ENCODE results near the gene MAGI1.
"Not testable (repeated sequence)": the region's sequence is repeated elsewhere in the genome, so short reads cannot be mapped to it uniquely, and the experiment has no call there.

The MAGI1 gene

DNA sequence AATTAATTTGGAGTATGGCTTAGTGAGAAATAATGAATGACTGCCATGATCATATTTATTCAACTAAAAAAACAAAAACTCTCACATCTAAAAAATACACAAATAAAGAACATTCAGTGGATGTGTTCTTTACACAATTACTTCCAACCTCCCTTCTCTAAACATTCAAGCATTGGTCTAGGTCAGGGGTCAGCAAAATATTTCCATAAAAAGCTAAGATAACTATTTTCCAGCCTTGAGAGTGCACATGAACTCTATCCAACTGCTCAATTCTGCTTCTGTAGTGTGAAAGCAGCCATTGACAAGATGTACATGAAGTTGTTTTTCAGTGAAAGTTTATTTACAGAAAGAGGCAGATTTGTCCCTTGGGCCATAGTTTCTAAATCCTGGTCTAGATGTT is 406.3 kb downstream of the MAGI1 start:
- H3K4me3 Mint-ChIP-seq = no peak overlapping the region
- no peaks in the 10 kb centered on the region for H3K27me3 Mint-ChIP-seq
- H3K27ac Mint-ChIP-seq = no peak overlapping the region
- peaks cover 3% of the 10 kb centered on the region for H3K9me3 Mint-ChIP-seq (ENCODE audit: low read depth)
- H3K4me1 Mint-ChIP-seq (ENCODE audit: low read depth) = no peaks in the 10 kb centered on the region
- H3K36me3 Mint-ChIP-seq = no peaks in the 10 kb centered on the region

DNA sequence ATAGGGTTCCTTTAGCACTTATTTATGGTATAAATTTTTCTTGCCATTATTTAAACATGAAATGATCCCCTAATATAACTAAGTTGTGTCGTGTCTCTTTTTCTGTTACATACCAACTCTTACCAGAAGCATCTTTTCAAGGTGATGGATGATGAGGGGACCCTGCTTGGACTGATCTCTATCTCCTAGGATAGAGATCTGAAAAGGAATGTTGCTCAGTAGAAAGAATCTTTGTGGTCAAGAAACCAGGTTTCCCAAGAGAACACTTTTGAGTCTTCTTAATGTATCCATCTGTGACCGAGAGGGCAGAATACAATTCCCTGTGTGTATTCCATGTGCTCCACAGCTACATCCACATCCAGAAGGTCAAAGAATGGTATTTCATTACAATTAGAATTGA is 409.7 kb downstream of the MAGI1 start:
- Mint-ChIP-seq H3K4me1 (ENCODE audit: low read depth) (no peaks in the 10 kb centered on the region), H3K27me3 (no peaks in the 10 kb centered on the region), H3K27ac (no peak overlapping the region), H3K9me3 (ENCODE audit: low read depth) (no peaks in the 10 kb centered on the region), H3K36me3 (no peaks in the 10 kb centered on the region), H3K4me3 (no peak overlapping the region)

DNA sequence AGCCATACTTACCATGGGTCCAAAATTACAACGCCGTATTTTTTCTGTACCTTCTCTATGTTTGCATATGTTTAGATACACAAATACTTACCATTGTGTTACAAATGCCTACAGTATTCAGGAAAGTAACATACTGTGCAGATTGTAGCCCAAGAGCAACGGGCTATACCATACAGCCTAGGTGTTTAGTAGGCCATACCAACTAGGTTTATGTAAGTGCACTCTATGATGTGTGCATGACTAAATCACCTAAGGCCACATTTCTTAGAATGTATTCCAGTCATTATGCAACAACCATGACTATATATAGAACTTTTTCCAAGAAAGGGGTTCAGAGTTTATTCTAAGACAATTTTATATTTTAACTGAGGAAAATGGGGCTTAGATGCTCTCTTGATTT is 411.7 kb downstream of the MAGI1 start:
- H3K36me3 Mint-ChIP-seq = no peaks in the 10 kb centered on the region
- no peaks in the 10 kb centered on the region for H3K27me3 Mint-ChIP-seq
- no peak overlapping the region for H3K27ac Mint-ChIP-seq
- no peaks in the 10 kb centered on the region for H3K4me1 Mint-ChIP-seq (ENCODE audit: low read depth)
- no peaks in the 10 kb centered on the region for H3K9me3 Mint-ChIP-seq (ENCODE audit: low read depth)
- no peak overlapping the region for H3K4me3 Mint-ChIP-seq

DNA sequence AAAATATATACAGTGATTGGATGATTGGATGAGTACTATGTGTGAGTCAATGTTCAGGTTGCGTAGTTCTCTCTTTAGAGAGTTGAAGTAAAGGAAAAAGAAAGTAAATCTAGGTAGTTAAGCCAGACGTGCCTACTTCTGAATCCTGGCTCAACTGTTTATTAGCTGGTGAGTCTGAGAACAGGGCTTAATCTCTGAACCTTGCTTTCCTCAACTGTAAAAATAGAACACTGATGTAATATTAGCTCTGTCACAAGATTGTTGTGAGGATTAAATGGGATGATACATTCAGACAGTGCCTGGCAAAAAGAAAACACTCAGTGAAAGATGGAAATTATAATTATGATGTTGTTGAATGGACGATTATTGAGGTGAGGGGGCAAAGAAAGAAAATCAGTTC is 413.4 kb downstream of the MAGI1 start:
- H3K27ac Mint-ChIP-seq = no peak overlapping the region

DNA sequence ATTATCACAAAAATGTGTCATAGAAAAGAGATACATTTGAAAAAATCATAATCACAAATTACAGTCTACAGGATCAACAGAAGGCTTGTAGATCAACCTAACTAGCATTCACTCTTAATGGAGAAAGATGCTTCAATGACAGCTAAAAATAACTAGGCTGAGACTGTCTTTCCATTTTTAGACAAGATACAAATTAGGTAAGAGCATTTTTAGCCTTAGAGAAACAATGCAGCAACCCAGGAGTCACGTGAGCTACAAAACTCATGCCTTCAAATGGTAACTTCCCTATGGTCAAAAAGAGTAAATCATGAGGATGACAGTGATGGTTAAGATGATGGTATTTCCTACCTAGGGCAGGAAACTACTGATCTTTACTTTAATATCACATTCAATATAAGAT is 415.4 kb downstream of the MAGI1 start:
- Mint-ChIP-seq H3K27ac (no peak overlapping the region), H3K27me3 (no peaks in the 10 kb centered on the region), H3K4me1 (ENCODE audit: low read depth) (no peaks in the 10 kb centered on the region), H3K36me3 (no peaks in the 10 kb centered on the region), H3K9me3 (ENCODE audit: low read depth) (no peaks in the 10 kb centered on the region), H3K4me3 (no peak overlapping the region)

More for the DNA sequence above, 413.4 kb downstream of the MAGI1 start:
- Mint-ChIP-seq H3K36me3 (no peaks in the 10 kb centered on the region), H3K9me3 (ENCODE audit: low read depth) (no peaks in the 10 kb centered on the region), H3K4me1 (ENCODE audit: low read depth) (no peaks in the 10 kb centered on the region), H3K27me3 (no peaks in the 10 kb centered on the region), H3K4me3 (no peak overlapping the region)

- no peaks in the 10 kb centered on the region for H3K4me1 Mint-ChIP-seq (ENCODE audit: low read depth)
- H3K4me3 Mint-ChIP-seq = no peak overlapping the region
- H3K27me3 Mint-ChIP-seq = no peaks in the 10 kb centered on the region
- H3K9me3 Mint-ChIP-seq (ENCODE audit: low read depth) = no peaks in the 10 kb centered on the region
- no peaks in the 10 kb centered on the region for H3K36me3 Mint-ChIP-seq
- no peak overlapping the region for H3K27ac Mint-ChIP-seq
Observed at GRCh38 chr3:65619888-65620287, 418.8 kb downstream of the MAGI1 start.

DNA sequence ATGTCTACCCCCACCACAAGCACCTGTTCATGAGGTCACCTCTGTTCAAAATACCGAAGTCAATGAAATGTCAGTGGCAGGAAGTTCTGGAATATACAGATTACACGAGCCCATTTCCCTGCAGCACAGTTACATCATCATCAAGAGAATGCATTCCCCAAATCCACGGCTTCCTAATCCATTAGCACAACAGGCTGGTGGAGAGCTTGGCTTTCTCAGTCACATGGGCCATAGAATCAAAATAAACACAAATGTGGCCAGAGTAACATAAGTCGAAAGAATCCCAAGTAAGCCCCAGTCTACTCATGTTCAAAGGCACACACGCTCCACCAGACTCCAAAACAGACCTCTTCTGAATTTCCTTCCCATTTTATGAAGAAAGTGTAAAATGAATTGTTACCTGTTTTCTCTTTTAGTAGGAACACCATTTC is 419.3 kb downstream of the MAGI1 start:
- Mint-ChIP-seq H3K9me3 (ENCODE audit: low read depth) (no peaks in the 10 kb centered on the region), H3K4me3 (no peak overlapping the region), H3K36me3 (no peaks in the 10 kb centered on the region), H3K27ac (no peak overlapping the region), H3K4me1 (ENCODE audit: low read depth) (no peaks in the 10 kb centered on the region), H3K27me3 (no peaks in the 10 kb centered on the region)

GRCh38 chr3:65618599-65618998 is 420.1 kb downstream of the MAGI1 start:
- Mint-ChIP-seq H3K4me3 (no peak overlapping the region), H3K27me3 (no peaks in the 10 kb centered on the region), H3K36me3 (no peaks in the 10 kb centered on the region), H3K4me1 (ENCODE audit: low read depth) (no peaks in the 10 kb centered on the region), H3K9me3 (ENCODE audit: low read depth) (no peaks in the 10 kb centered on the region), H3K27ac (no peak overlapping the region)

GRCh38 chr3:65617787-65618186 is 420.9 kb downstream of the MAGI1 start:
- Mint-ChIP-seq H3K9me3 (ENCODE audit: low read depth) (no peaks in the 10 kb centered on the region), H3K4me3 (no peak overlapping the region), H3K27me3 (no peaks in the 10 kb centered on the region), H3K4me1 (ENCODE audit: low read depth) (no peaks in the 10 kb centered on the region), H3K36me3 (no peaks in the 10 kb centered on the region), H3K27ac (no peak overlapping the region)

DNA sequence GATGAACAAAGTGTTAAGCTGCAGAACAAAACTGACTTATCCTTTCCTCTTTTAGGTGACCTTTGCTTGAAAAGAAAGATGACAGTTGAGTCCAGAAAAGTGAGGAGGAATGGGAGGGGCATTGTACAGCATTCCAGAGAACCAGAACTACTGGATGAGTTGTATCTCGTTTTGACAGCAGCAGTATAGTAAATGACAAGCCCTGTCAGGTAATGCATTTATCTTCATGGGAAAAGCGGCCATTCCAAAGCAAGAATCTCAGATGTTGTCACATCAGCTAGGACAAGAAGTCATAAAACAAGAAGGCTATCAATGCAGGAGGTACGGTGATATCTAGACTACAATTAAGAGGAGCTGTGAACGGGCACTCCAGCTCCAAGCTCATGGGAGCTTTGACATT is 421.5 kb downstream of the MAGI1 start:
- Mint-ChIP-seq H3K4me1 (ENCODE audit: low read depth) (no peaks in the 10 kb centered on the region), H3K27me3 (no peaks in the 10 kb centered on the region), H3K27ac (no peak overlapping the region), H3K9me3 (ENCODE audit: low read depth) (no peaks in the 10 kb centered on the region), H3K36me3 (no peaks in the 10 kb centered on the region), H3K4me3 (no peak overlapping the region)

DNA sequence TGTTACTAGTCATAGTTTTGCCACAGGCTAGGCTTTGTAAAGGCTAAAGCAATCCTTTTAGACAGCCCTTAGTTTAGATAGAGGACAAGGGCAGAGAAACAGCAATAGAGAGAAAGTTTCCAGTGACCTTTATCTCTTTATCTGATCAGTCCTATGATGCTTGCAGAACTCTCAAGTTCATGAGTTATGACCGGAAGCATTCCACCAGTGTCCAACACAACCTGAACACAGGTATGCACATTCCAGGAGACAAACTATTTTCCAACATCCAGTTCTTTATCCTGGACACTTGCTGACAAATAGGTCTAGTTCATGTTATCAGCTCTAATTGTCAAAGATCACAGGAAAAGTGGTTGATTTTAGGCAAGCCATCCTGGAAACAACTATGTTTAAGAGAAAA is 422.2 kb downstream of the MAGI1 start:
- Mint-ChIP-seq H3K36me3 (no peaks in the 10 kb centered on the region), H3K9me3 (ENCODE audit: low read depth) (no peaks in the 10 kb centered on the region), H3K27me3 (no peaks in the 10 kb centered on the region), H3K4me3 (no peak overlapping the region), H3K4me1 (ENCODE audit: low read depth) (no peaks in the 10 kb centered on the region), H3K27ac (no peak overlapping the region)

DNA sequence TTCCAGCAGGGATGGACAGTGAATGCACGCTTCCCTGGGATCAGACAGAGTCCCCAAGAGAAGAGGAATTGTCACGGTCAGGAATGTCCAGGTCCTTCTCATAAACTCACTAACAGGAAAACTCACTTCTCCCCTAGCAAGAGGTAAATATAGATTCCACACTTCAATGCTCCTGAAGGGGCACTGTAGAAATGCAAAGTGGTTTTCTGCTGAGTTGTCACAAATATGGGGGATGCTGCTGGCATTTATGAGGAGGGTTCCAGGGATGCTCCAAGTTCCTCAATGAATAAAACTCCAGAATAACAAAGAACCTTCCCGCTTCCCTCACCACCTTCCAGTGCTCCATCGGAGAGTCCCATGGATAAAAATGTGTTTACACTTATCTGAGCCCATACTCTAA is 423.4 kb downstream of the MAGI1 start:
- Mint-ChIP-seq H3K4me3 (no peak overlapping the region), H3K27ac (no peak overlapping the region), H3K4me1 (ENCODE audit: low read depth) (no peaks in the 10 kb centered on the region), H3K36me3 (no peaks in the 10 kb centered on the region), H3K27me3 (no peaks in the 10 kb centered on the region), H3K9me3 (ENCODE audit: low read depth) (no peaks in the 10 kb centered on the region)

GRCh38 chr3:65614585-65614984 is 424.1 kb downstream of the MAGI1 start:
- Mint-ChIP-seq H3K27me3 (no peaks in the 10 kb centered on the region), H3K9me3 (ENCODE audit: low read depth) (no peaks in the 10 kb centered on the region), H3K4me1 (ENCODE audit: low read depth) (no peaks in the 10 kb centered on the region), H3K36me3 (no peaks in the 10 kb centered on the region), H3K4me3 (no peak overlapping the region), H3K27ac (no peak overlapping the region)

- not testable (repeated sequence) for H3K4me1 Mint-ChIP-seq (ENCODE audit: low read depth); H3K9me3 Mint-ChIP-seq (ENCODE audit: low read depth); H3K4me3 Mint-ChIP-seq; H3K36me3 Mint-ChIP-seq; H3K27me3 Mint-ChIP-seq; H3K27ac Mint-ChIP-seq
Observed at GRCh38 chr3:65607965-65608460, 430.7 kb downstream of the MAGI1 start.

- Mint-ChIP-seq H3K9me3 (ENCODE audit: low read depth) (no peaks in the 10 kb centered on the region), H3K4me1 (ENCODE audit: low read depth) (no peaks in the 10 kb centered on the region), H3K27ac (no peak overlapping the region)
Observed at GRCh38 chr3:65607101-65607500, 431.6 kb downstream of the MAGI1 start.

GRCh38 chr3:65605876-65606432 is 432.8 kb downstream of the MAGI1 start:
- no peak overlapping the region for H3K4me3 Mint-ChIP-seq
- no peaks in the 10 kb centered on the region for H3K9me3 Mint-ChIP-seq (ENCODE audit: low read depth)
- no peak overlapping the region for H3K27ac Mint-ChIP-seq
- H3K4me1 Mint-ChIP-seq (ENCODE audit: low read depth) = no peaks in the 10 kb centered on the region
- H3K36me3 Mint-ChIP-seq = no peaks in the 10 kb centered on the region
- no peaks in the 10 kb centered on the region for H3K27me3 Mint-ChIP-seq

More at GRCh38 chr3:65607101-65607500, 431.6 kb downstream of the MAGI1 start:
- Mint-ChIP-seq H3K4me3 (no peak overlapping the region), H3K27me3 (no peaks in the 10 kb centered on the region), H3K36me3 (no peaks in the 10 kb centered on the region)
